ENCODE results near the gene EPC1.

- TF ChIP-seq OSR1 (CRISPR knock-in tag; IDR thresholded peaks at IDR 0.05) (no peak), ZFP30 (CRISPR knock-in tag; IDR thresholded peaks at IDR 0.05) (no peak), ARNTL (CRISPR knock-in tag; IDR thresholded peaks at IDR 0.05; ENCODE audit: borderline replicate concordance, low read depth) (no peak), CREB5 (CRISPR knock-in tag; IDR thresholded peaks at IDR 0.05; ENCODE audit: low read depth) (no peak), ESRRG (CRISPR knock-in tag; IDR thresholded peaks at IDR 0.05) (no peak)
Observed at GRCh38 chr10:32348297-32349198, 1.6 kb upstream of the EPC1 start.

All from SK-N-SH treated with all-trans-retinoic acid at 6 μM for 48 hours (cell line).